Cortex of kidney (tissue), 1 donor: ENCODE measurements around the gene ALG3.

ENCODE experiments used
- DNase-seq: peaks from one replicate; lab custom pipeline; 2025; lab: John Stamatoyannopoulos, UW

The ALG3 gene

GRCh38 chr3:184259878-184260723, 11.3 kb upstream of the ALG3 start:
- no peak for DNase-seq

- no peak for DNase-seq
These were observed 10.7 kb upstream of the ALG3 start for GRCh38 chr3:184259396-184259877.

GRCh38 chr3:184258926-184259325, 10.2 kb upstream of the ALG3 start:
- no peak for DNase-seq

- no peak for DNase-seq
These were observed 8.5 kb upstream of the ALG3 start for GRCh38 chr3:184257083-184257915.

GRCh38 chr3:184255291-184256039, 6.7 kb upstream of the ALG3 start:
- no peak for DNase-seq

- DNase-seq = no peak
These were observed 1.5 kb upstream of the ALG3 start for GRCh38 chr3:184250167-184250828.

GRCh38 chr3:184249412-184250166, 827 bp upstream of the ALG3 start, which contains the start of gene EEF1AKMT4:
EEF1AKMT4 (plus strand) TSS chr3:184249672; CDS start chr3:184249695, 23 bp downstream.
- DNase-seq = no peak

- DNase-seq = no peak
These were observed 6.5 kb downstream of the ALG3 start for GRCh38 chr3:184242297-184242685.

- DNase-seq = no peak
These were observed 7.1 kb downstream of the ALG3 start for GRCh38 chr3:184241447-184242296.

GRCh38 chr3:184241141-184241446, 7.7 kb downstream of the ALG3 start:
- DNase-seq = no peak

GRCh38 chr3:184240384-184241140, 8.2 kb downstream of the ALG3 start:
- DNase-seq = no peak

GRCh38 chr3:184239708-184240107, 9.1 kb downstream of the ALG3 start:
- DNase-seq = no peak

- no peak for DNase-seq
These were observed 9.5 kb downstream of the ALG3 start for GRCh38 chr3:184239221-184239620.

- DNase-seq = no peak
These were observed 10.4 kb downstream of the ALG3 start for GRCh38 chr3:184238246-184238818.

- DNase-seq = no peak
These were observed 11.0 kb downstream of the ALG3 start for GRCh38 chr3:184237807-184238206.

- no peak for DNase-seq
These were observed 11.6 kb downstream of the ALG3 start for GRCh38 chr3:184237211-184237610.

- DNase-seq = no peak
These were observed 12.1 kb downstream of the ALG3 start for GRCh38 chr3:184236636-184237035.

GRCh38 chr3:184236033-184236410, 12.7 kb downstream of the ALG3 start:
- no peak for DNase-seq
